Right lobe of liver (tissue), 6 donors: ENCODE data around the gene METTL1. TPM values are rescaled to one million over a fixed set of nuclear protein-coding genes. Genes with fewer than 3 reads are reported as not detected.

ENCODE experiments used
- ATAC-seq, 4 donors: fragments of 200-7000 bp; cut with Tn5 transposase; one replicate each; pipeline ENCODE4 v1.9.1; 2020; ENCODE audit warnings: mild to moderate bottlenecking in 4 of 4, moderate library complexity in 4 of 4
- DNase-seq, 3 donors: peaks; one replicate each; pipeline ENCODE4 v3.0.0-alpha.2; 2020
- H3K27ac ChIP-seq, 3 donors: fragments of 200-600 bp; one replicate each; pipeline ENCODE4 v1.8.0; 2022
- H3K27me3 ChIP-seq, 2 donors: fragments of 200-600 bp; one replicate each; pipeline ENCODE4 v1.8.0; 2022
- H3K36me3 ChIP-seq, 4 donors: fragments of 200-600 bp; sonication (generic) in 1 of 4; one replicate each; pipeline versions ENCODE4 v1.5.1 to v1.8.0; 2017 to 2022; ENCODE audit warnings: control low read depth in 1 of 4
- H3K4me1 ChIP-seq, 4 donors: fragments of 200-600 bp; sonication (generic) in 1 of 4; one replicate each; pipeline versions ENCODE4 v1.5.1 to v1.8.0; 2017 to 2022; ENCODE audit warnings: control low read depth in 1 of 4
- H3K4me3 ChIP-seq, 3 donors: fragments of 200-600 bp; one replicate each; pipeline ENCODE4 v1.8.0; 2022
- H3K9me3 ChIP-seq, 4 donors: fragments of 200-600 bp; sonication (generic) in 1 of 4; one replicate each; pipeline versions ENCODE4 v1.5.1 to v1.8.0; 2017 to 2022; ENCODE audit warnings: control low read depth in 1 of 4
- POLR2A ChIP-seq: fragments of 450-650 bp; IDR thresholded peaks from one replicate; pipeline ENCODE4 v1.6.1; 2017; ENCODE audit warnings: antibody characterized with exemption, mild to moderate bottlenecking
- WGBS: methylation state at CpG from one replicate; pipeline ENCODE4 v1.1.6; 2018; ENCODE audit warnings: low coverage, low lambda C conversion rate; ENCODE audit not compliant: insufficient coverage; ENCODE audit errors: missing lambda C conversion rate; 5-methylcytosine and 5-hydroxymethylcytosine counted together
- intact Hi-C, 2 donors: fragments of 100-400 bp; cut with DNase I; formaldehyde crosslinking; loops; one replicate each; pipeline versions ENCODE4 v1.11.2 to v1.14.1; 2022
- total RNA-seq, 6 experiments: library from RNA; depleted of rRNA in 2 of 6; stranded (reverse); fragments of >200 nt in 2 of 6; fragmentation: NEBNext Ultra II Directional in 3 of 6; extraction: Animal tissue kit (Norgen Biotek cat#: 25700) in 3 of 6; gene quantifications; one replicate each; pipeline versions ENCODE4 v1.1.0 to v1.2.4, GENCODE V29; 2016 to 2023
- TF ChIP-seq, protein P1 (sequence below), 4 donors: fragments of 200-600 bp in 3 of 4; fragments of 450-650 bp in 1 of 4; IDR thresholded peaks; one replicate each; pipeline versions ENCODE4 v1.5.1 to v1.8.0; 2016 to 2022; ENCODE audit warnings: antibody characterized with exemption in 4 of 4, mild to moderate bottlenecking in 2 of 4
- donor health status: DM: no; HTN: yes; CAD: no.
- donor health status: DM: no; HTN: no; CAD: no.
- donor health status: DM: no; HTN: no; CAD: no.
- donor health status: DM: no; HTN: yes; CAD: no.
- donor health status: DM: no; HTN: yes; CAD: no.

METTL1 gene
- total RNA-seq, 6 experiments from 2014 or later, result 9.7 to 13.6 (median 10.3) TPM

DNA sequence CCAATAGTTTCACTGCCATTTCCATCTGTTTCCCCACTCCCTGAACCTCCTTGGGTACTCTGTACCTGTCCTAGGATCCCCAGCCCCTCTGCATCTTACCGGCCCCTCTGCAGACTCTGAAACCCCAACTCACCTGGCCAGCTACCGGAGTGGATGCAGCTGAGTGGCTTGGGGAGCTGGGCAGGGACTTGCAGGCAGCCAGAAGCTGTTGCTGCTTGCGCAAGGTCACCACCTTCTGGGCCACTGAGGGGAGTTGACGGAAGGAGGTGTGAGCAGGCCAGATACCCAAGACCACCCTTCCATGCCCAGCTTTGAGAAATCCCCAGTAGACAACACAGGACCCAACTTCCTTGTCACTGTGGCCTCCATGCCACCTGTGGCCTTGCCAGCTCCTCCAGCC is 39.6 kb downstream of the METTL1 start:
- DNase-seq (no peak), ATAC-seq (no peak)
- intact Hi-C loops, result no loop called here
- H3K36me3 ChIP-seq, result no peaks in the 10 kb centered on the region
- TF ChIP-seq POLR2A, result no peak
- TF ChIP-seq, protein P1, sequence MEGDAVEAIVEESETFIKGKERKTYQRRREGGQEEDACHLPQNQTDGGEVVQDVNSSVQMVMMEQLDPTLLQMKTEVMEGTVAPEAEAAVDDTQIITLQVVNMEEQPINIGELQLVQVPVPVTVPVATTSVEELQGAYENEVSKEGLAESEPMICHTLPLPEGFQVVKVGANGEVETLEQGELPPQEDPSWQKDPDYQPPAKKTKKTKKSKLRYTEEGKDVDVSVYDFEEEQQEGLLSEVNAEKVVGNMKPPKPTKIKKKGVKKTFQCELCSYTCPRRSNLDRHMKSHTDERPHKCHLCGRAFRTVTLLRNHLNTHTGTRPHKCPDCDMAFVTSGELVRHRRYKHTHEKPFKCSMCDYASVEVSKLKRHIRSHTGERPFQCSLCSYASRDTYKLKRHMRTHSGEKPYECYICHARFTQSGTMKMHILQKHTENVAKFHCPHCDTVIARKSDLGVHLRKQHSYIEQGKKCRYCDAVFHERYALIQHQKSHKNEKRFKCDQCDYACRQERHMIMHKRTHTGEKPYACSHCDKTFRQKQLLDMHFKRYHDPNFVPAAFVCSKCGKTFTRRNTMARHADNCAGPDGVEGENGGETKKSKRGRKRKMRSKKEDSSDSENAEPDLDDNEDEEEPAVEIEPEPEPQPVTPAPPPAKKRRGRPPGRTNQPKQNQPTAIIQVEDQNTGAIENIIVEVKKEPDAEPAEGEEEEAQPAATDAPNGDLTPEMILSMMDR (IDR thresholded peaks at IDR 0.05), result no peak
- no peaks in the 10 kb centered on the region for H3K9me3 ChIP-seq
- 80% methylated on average over 2 of the region's 4 CpGs for WGBS
- peaks cover 0 to 7% (median 2%) of the 10 kb centered on the region in 4 donors for H3K4me1 ChIP-seq
- H3K27ac ChIP-seq, result no peak overlapping the region
- H3K4me3 ChIP-seq, result no peak overlapping the region
- peaks cover 0 to 15% of the 10 kb centered on the region in 2 donors for H3K27me3 ChIP-seq

DNA sequence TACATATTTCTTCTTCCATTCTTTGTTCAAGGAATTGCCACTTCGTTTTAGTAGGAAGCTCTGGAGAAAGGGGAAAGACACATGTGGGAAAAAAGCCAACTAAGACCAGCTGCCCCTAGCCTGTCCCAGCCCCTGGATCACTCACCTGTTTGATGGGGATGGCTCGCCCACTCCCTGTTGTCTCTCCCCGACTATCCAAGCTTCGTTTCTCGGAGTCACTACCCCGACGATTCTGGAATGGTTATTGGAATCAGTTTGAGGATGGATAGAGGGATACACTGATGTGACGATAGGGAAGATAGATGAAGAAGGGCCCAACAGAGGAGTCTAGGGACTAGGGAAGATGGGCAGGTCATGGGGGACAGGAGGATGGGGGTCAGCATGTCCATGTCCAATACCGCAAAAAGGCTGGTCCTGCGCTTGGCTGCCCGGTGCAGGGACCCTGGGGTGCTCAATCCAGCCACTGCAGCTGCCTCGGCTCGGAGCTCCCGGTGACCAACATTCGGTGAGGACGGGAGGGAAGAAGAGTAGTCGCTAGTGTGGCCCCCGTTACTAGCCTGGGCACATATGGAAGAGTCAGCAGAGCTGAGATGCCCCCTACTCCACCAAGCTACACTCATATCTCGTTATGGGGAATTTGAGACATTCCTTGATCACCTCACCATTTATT is 40.4 kb downstream of the METTL1 start:
- intact Hi-C loops, result no loop called here
- no peak for TF ChIP-seq POLR2A
- TF ChIP-seq, protein P1 (IDR thresholded peaks at IDR 0.05), result no peak
- Histone ChIP-seq H3K9me3 (no peaks in the 10 kb centered on the region), H3K36me3 (no peaks in the 10 kb centered on the region), H3K27ac (no peak overlapping the region), H3K4me3 (no peak overlapping the region), H3K4me1 (peaks cover 0 to 10% (median 0%) of the 10 kb centered on the region in 4 donors), H3K27me3 (peaks cover 0 to 15% of the 10 kb centered on the region in 2 donors)
- DNase-seq (no peak), ATAC-seq (no peak)
- WGBS, result 49% methylated on average over 9 of the region's 19 CpGs

DNA sequence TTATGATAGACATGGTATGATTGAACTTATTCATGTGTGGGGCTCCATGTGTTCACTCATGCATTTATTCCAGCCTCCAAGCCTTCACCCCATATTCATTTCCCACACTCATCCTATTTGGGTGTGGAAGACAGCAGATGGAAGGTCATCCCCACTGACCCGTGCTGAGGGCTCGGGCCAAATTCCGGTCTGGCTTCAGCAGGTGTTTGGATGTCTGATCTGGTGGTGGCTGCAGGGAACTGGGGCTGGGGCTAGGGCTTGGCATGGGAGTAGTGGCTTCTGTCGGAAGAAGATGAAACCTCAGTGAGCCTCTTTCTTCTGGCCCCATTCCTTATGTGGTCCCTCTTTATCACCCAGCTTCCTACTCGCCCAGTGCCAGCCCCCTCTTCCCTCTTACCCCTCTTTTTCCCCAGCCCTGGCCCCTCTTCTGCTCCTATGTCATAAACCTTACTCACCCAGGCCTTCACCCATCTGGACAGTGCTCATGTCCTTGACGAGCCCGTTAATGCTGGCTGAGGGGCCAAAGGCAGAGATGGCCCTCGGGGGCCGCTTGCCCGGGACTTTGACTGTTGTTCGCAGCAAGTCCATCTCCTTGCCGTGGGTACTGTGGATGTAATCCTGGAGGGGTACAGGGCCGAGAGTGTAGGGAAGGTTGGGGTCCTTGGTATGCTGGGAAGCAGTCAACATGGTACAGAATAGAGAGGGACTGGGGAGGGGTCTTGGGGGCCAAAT is 41.4 kb downstream of the METTL1 start:
- Histone ChIP-seq H3K36me3 (no peaks in the 10 kb centered on the region), H3K27ac (no peak overlapping the region), H3K27me3 (peaks cover 0 to 5% of the 10 kb centered on the region in 2 donors), H3K4me1 (peaks cover 0 to 14% (median 0%) of the 10 kb centered on the region in 4 donors), H3K4me3 (no peak overlapping the region), H3K9me3 (no peaks in the 10 kb centered on the region)
- ATAC-seq (no peak), DNase-seq (no peak)
- TF ChIP-seq POLR2A, result no peak
- TF ChIP-seq, protein P1 (IDR thresholded peaks at IDR 0.05), result no peak
- WGBS, result 77% methylated on average over 9 of the region's 13 CpGs
- intact Hi-C loops, result no loop called here

GRCh38 chr12:57729321-57729844 is 42.5 kb downstream of the METTL1 start:
- Histone ChIP-seq H3K4me3 (no peak overlapping the region), H3K4me1 (peaks cover 0 to 10% (median 0%) of the 10 kb centered on the region in 4 donors), H3K27me3 (peaks cover 0 to 5% of the 10 kb centered on the region in 2 donors), H3K36me3 (no peaks in the 10 kb centered on the region), H3K27ac (no peak overlapping the region), H3K9me3 (no peaks in the 10 kb centered on the region)
- no peak for TF ChIP-seq POLR2A
- TF ChIP-seq, protein P1 (IDR thresholded peaks at IDR 0.05), result no peak
- ATAC-seq (no peak), DNase-seq (peak in 1 of 3 donors; percentile 38)
- 41% methylated on average over 5 of the region's 5 CpGs for WGBS
- intact Hi-C loops, result no loop called here
